HL-60 (cell line): ENCODE results near the gene ZFYVE28.

Experiments
- DNase-seq, 2 experiments: peaks; one replicate each; pipeline ENCODE4 v3.0.0-alpha.2; 2010 to 2020; ENCODE audit warnings: low read depth in 1 of 2, low spot score in 1 of 2
- H3K27ac ChIP-seq: fragments of 250-450 bp; sonication (Bioruptor Pico); replicated peaks from 2 replicates; pipeline ENCODE4 v1.5.1; 2020; ENCODE audit warnings: mild to moderate bottlenecking, moderate library complexity
- H3K27me3 ChIP-seq: fragments of 250-450 bp; sonication (Bioruptor Pico); 2 replicates; pipeline ENCODE4 v1.5.1; 2021; ENCODE audit warnings: mild to moderate bottlenecking, moderate library complexity; ENCODE audit not compliant: insufficient read depth, poor library complexity, severe bottlenecking
- H3K4me3 ChIP-seq: replicated peaks from 2 replicates; pipeline ENCODE4 v1.5.1; 2011; ENCODE audit warnings: mild to moderate bottlenecking, control low read depth, low read length; ENCODE audit not compliant: insufficient read depth
- GABPA ChIP-seq: IDR thresholded peaks from 2 replicates; pipeline ENCODE4 v1.6.1; 2012; ENCODE audit warnings: low read depth
- POLR2AphosphoS5 ChIP-seq: IDR thresholded peaks from 2 replicates; pipeline ENCODE4 v1.6.1; 2012; ENCODE audit warnings: low read depth
- SPI1 ChIP-seq: IDR thresholded peaks from 2 replicates; pipeline ENCODE4 v1.6.1; 2012; ENCODE audit warnings: low read depth, mild to moderate bottlenecking, borderline replicate concordance
- TF ChIP-seq, protein P1 (sequence below): IDR thresholded peaks from one replicate; pipeline ENCODE4 v1.5.1; 2011; ENCODE audit warnings: low read length, control low read depth, inconsistent platforms; ENCODE audit not compliant: insufficient read depth
- TF ChIP-seq, protein P2 (sequence below): IDR thresholded peaks from 2 replicates; pipeline ENCODE4 v1.6.1; 2012; ENCODE audit warnings: low read depth; ENCODE audit not compliant: insufficient replicate concordance

Gene ZFYVE28

GRCh38 chr4:2417226-2417764 lies 1.1 kb downstream of the ZFYVE28 start:
- Histone ChIP-seq H3K4me3 (peak overlapping the region; percentile 5; the same call in 1 of the 2 replicates), H3K27ac (no peak overlapping the region), H3K27me3 (peaks cover 29% of the 10 kb centered on the region)
- no peak for TF ChIP-seq GABPA
- DNase-seq = no peak

DNA sequence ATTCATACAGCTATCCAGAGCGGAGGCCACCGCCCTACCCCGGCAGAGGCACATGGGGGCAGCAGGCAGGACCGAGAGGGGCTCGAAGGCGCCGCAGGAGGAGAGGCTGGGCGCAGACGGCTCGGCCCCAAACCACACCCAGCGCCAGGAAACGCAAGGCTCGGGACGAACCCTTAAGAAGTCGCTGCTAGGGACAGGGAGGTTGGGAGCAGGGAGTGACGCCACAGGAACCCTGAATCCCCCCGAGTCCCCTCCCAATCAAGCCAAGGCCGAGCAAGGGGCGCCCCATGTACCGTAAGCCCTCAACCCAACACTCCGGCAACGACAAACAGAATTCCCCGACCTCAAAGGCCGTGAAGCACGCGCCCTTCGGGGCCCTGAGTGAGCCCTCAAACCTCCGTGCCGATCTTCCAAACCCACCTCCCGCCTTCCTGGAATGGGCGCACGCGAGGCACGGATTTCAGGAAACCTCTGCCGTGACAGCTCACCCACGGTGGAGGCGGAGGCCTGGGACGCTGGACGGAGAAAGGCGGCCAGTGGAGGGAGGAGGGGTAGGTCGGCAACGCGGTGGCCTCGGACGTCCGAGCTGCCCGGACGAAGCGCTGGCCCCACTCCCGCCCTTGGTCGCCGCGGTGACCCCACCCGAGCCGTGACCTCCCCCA lies 1.8 kb downstream of the ZFYVE28 start:
- Histone ChIP-seq H3K27ac (no peak overlapping the region), H3K27me3 (peaks cover 29% of the 10 kb centered on the region), H3K4me3 (no peak overlapping the region)
- no peak for DNase-seq
- TF ChIP-seq, protein P1, sequence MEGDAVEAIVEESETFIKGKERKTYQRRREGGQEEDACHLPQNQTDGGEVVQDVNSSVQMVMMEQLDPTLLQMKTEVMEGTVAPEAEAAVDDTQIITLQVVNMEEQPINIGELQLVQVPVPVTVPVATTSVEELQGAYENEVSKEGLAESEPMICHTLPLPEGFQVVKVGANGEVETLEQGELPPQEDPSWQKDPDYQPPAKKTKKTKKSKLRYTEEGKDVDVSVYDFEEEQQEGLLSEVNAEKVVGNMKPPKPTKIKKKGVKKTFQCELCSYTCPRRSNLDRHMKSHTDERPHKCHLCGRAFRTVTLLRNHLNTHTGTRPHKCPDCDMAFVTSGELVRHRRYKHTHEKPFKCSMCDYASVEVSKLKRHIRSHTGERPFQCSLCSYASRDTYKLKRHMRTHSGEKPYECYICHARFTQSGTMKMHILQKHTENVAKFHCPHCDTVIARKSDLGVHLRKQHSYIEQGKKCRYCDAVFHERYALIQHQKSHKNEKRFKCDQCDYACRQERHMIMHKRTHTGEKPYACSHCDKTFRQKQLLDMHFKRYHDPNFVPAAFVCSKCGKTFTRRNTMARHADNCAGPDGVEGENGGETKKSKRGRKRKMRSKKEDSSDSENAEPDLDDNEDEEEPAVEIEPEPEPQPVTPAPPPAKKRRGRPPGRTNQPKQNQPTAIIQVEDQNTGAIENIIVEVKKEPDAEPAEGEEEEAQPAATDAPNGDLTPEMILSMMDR = no peak
- TF ChIP-seq GABPA (no peak), POLR2AphosphoS5 (no peak), SPI1 (no peak)
- TF ChIP-seq, protein P2, sequence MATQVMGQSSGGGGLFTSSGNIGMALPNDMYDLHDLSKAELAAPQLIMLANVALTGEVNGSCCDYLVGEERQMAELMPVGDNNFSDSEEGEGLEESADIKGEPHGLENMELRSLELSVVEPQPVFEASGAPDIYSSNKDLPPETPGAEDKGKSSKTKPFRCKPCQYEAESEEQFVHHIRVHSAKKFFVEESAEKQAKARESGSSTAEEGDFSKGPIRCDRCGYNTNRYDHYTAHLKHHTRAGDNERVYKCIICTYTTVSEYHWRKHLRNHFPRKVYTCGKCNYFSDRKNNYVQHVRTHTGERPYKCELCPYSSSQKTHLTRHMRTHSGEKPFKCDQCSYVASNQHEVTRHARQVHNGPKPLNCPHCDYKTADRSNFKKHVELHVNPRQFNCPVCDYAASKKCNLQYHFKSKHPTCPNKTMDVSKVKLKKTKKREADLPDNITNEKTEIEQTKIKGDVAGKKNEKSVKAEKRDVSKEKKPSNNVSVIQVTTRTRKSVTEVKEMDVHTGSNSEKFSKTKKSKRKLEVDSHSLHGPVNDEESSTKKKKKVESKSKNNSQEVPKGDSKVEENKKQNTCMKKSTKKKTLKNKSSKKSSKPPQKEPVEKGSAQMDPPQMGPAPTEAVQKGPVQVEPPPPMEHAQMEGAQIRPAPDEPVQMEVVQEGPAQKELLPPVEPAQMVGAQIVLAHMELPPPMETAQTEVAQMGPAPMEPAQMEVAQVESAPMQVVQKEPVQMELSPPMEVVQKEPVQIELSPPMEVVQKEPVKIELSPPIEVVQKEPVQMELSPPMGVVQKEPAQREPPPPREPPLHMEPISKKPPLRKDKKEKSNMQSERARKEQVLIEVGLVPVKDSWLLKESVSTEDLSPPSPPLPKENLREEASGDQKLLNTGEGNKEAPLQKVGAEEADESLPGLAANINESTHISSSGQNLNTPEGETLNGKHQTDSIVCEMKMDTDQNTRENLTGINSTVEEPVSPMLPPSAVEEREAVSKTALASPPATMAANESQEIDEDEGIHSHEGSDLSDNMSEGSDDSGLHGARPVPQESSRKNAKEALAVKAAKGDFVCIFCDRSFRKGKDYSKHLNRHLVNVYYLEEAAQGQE = no peak

DNA sequence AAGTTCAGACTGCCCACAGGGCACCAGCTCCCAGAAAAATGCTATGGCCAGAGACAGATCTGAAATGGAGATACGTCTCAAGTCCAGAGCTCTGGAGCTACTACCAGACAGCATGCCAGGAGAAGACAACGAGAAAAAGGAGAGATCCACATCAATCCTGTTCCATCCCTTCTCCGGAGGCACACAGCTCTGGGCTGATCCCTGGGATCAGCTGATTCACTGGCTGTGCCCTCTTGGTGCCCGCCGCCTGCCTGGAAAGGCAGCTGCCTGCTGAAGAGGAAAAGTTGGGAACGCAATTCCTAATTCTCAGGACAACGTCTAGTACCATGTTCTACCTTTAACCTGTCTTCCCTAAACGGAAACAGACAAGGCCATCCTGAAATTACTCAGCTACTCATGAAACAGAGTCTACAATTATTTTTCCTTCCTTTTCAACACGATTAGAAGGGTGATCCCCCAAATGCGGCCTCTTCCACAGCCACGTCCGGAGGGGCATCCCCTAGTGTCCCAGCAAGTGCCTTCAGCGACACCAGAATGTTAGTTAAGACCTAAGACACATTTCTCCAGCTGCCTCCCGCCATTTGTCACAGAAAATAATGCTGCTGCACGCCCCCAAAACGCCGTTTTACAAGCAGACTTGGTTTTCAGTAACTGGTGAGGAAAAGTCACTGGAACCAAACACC lies 2.4 kb downstream of the ZFYVE28 start:
- TF ChIP-seq POLR2AphosphoS5 (no peak), SPI1 (no peak), GABPA (no peak)
- TF ChIP-seq, protein P1 = no peak
- TF ChIP-seq, protein P2 = no peak
- Histone ChIP-seq H3K27ac (no peak overlapping the region), H3K27me3 (peaks cover 29% of the 10 kb centered on the region), H3K4me3 (no peak overlapping the region)
- DNase-seq = no peak

DNA sequence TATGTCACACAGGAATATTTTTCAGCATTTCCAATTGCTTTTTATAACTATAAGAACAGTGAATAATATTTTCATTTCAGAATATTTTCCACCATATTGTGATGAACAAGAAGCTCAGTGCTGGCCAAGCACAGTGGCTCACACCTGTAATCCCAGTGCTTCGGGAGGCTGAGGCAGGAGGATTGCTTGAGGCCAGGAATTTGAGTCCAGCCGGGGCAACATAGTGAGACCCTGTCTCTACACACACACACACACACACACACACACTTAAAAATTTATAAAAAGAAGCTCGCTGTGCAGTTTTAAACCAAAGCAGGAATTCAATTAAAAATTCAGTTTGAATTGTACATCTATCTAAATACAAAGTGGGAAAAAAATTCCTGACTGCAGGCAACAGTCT lies 3.2 kb downstream of the ZFYVE28 start:
- Histone ChIP-seq H3K27ac (no peak overlapping the region), H3K27me3 (peaks cover 22% of the 10 kb centered on the region), H3K4me3 (no peak overlapping the region)
- no peak for DNase-seq
- TF ChIP-seq POLR2AphosphoS5 (no peak), SPI1 (no peak), GABPA (no peak)
- TF ChIP-seq, protein P1 = no peak
- TF ChIP-seq, protein P2 = no peak
